H1 (cell line): ENCODE measurements around the gene TMEM250. TPM values are rescaled to one million over a fixed set of nuclear protein-coding genes. Genes with fewer than 3 reads are reported as not detected.
A peak's percentile ranks its signal among the peaks of the same experiment; 100 is the strongest.

Source experiments
- CTCF ChIA-PET: fragments of 300-600 bp; sonication (Branson Sonifier 250); formaldehyde crosslinking; loops from one replicate; lab custom pipeline; 2021; ENCODE audit not compliant: partially characterized antibody; lab: Charles Lee
- POLR2A ChIA-PET: fragments of 300-600 bp; sonication (Branson Sonifier 250); formaldehyde crosslinking; loops from one replicate; lab custom pipeline; 2021; ENCODE audit warnings: inconsistent platforms; ENCODE audit not compliant: partially characterized antibody; lab: Charles Lee
- DNase-seq, 2 experiments: peaks; one replicate each; pipeline versions ENCODE4 v3.0.0 to v3.0.0-alpha.2; 2010 to 2022; ENCODE audit warnings: low spot score in 2 of 2, low read depth in 1 of 2, mixed read lengths in 1 of 2
- FAIRE-seq: peaks from 2 replicates; lab custom pipeline; 2011; peaks lifted over from hg19 to GRCh38; lab: Jason Lieb, UNC
- H2AFZ ChIP-seq: 2 replicates; pipeline ENCODE4 v1.8.1; 2012; ENCODE audit warnings: low read length, inconsistent platforms
- H2AK5ac ChIP-seq: 2 replicates; pipeline ENCODE4 v1.6.1; 2013; ENCODE audit warnings: low read depth, low read length
- H2BK120ac ChIP-seq: replicated peaks from 2 replicates; pipeline ENCODE3; 2013; ENCODE audit warnings: low read depth, low read length, inconsistent platforms
- H2BK12ac ChIP-seq: 2 replicates; pipeline ENCODE4 v1.6.1; 2013; ENCODE audit warnings: low read depth, low read length
- H2BK15ac ChIP-seq: 2 replicates; pipeline ENCODE4 v1.6.1; 2013; ENCODE audit warnings: low read length
- H2BK20ac ChIP-seq: 2 replicates; pipeline ENCODE4 v1.6.1; 2013; ENCODE audit warnings: low read length
- H2BK5ac ChIP-seq: 2 replicates; pipeline ENCODE4 v1.6.1; 2013; ENCODE audit warnings: low read depth, low read length
- H3K14ac ChIP-seq: 2 replicates; pipeline ENCODE4 v1.6.1; 2013; ENCODE audit warnings: inconsistent platforms; ENCODE audit not compliant: insufficient read length
- H3K18ac ChIP-seq: 2 replicates; pipeline ENCODE4 v1.6.1; 2013; ENCODE audit warnings: low read length; ENCODE audit errors: extremely low read depth
- H3K23ac ChIP-seq: 2 replicates; pipeline ENCODE4 v1.6.1; 2013; ENCODE audit warnings: inconsistent platforms; ENCODE audit not compliant: insufficient read length
- H3K23me2 ChIP-seq: 2 replicates; pipeline ENCODE4 v1.6.1; 2013; ENCODE audit warnings: low read depth, low read length
- H3K27ac ChIP-seq: 2 replicates; pipeline ENCODE4 v1.6.1; 2011; ENCODE audit warnings: low read depth, low read length, inconsistent platforms
- H3K27me3 ChIP-seq, 4 experiments: replicated peaks in 1 of 4; 1 replicate in 1 of 4; 2 replicates in 3 of 4; pipeline versions ENCODE4 v1.6.1 to v1.8.1; 2011 to 2013; ENCODE audit warnings: low read length in 3 of 4, mild to moderate bottlenecking in 3 of 4, inconsistent platforms in 2 of 4, mixed read lengths in 2 of 4, moderate library complexity in 1 of 4; ENCODE audit not compliant: control insufficient read depth in 3 of 4, insufficient read depth in 3 of 4; ENCODE audit errors: extremely low read depth in 1 of 4
- H3K36me3 ChIP-seq, 4 experiments: 2 replicates each; pipeline versions ENCODE4 v1.6.1 to v1.8.1; 2011 to 2013; ENCODE audit warnings: mild to moderate bottlenecking in 4 of 4, low read length in 3 of 4, moderate library complexity in 2 of 4, control low read depth in 1 of 4, inconsistent platforms in 1 of 4; ENCODE audit not compliant: insufficient read depth in 4 of 4, control insufficient read depth in 2 of 4
- H3K4ac ChIP-seq: replicated peaks from 2 replicates; pipeline ENCODE3; 2013; ENCODE audit warnings: low read length, low read depth, mixed read lengths, inconsistent platforms; ENCODE audit not compliant: insufficient read length
- H3K4me1 ChIP-seq, 4 experiments: replicated peaks in 1 of 4; 1 replicate in 1 of 4; 2 replicates in 3 of 4; pipeline versions ENCODE4 v1.6.1 to v1.8.1; 2011 to 2013; ENCODE audit warnings: low read length in 3 of 4, inconsistent platforms in 2 of 4, mixed read lengths in 1 of 4; ENCODE audit not compliant: insufficient read depth in 4 of 4, control insufficient read depth in 3 of 4
- H3K4me2 ChIP-seq, 2 experiments: 2 replicates each; pipeline versions ENCODE4 v1.6.1 to v1.8.1; 2011 to 2013; ENCODE audit warnings: low read depth in 2 of 2, low read length in 2 of 2, control low read depth in 1 of 2, inconsistent platforms in 1 of 2, mild to moderate bottlenecking in 1 of 2; ENCODE audit not compliant: insufficient read depth in 1 of 2
- H3K4me3 ChIP-seq, 4 experiments: fragments of 200-600, 300-600 bp in 1 of 4; sonication (generic), shearing (Covaris generic), sonication (Bioruptor Twin) in 1 of 4; 2 replicates each; pipeline versions ENCODE4 v1.5.1 to v1.8.1; 2011 to 2016; ENCODE audit warnings: low read length in 4 of 4, low read depth in 3 of 4, control low read depth in 2 of 4, inconsistent platforms in 2 of 4, mild to moderate bottlenecking in 2 of 4, mixed read lengths in 1 of 4, moderate library complexity in 1 of 4; ENCODE audit not compliant: insufficient read depth in 2 of 4; ENCODE audit errors: extremely low read depth in 1 of 4
- H3K56ac ChIP-seq: replicated peaks from 2 replicates; pipeline ENCODE3; 2013; ENCODE audit warnings: low read depth, mild to moderate bottlenecking, mixed read lengths, low read length, inconsistent platforms; ENCODE audit not compliant: insufficient read length
- H3K79me1 ChIP-seq: 2 replicates; pipeline ENCODE4 v1.6.1; 2013; ENCODE audit warnings: low read depth, low read length, control low read depth
- H3K79me2 ChIP-seq, 2 experiments: 2 replicates each; pipeline versions ENCODE4 v1.6.1 to v1.8.1; 2012 to 2013; ENCODE audit warnings: low read length in 2 of 2, mild to moderate bottlenecking in 2 of 2, inconsistent platforms in 1 of 2; ENCODE audit not compliant: insufficient read depth in 2 of 2, control insufficient read depth in 1 of 2
- H3K9ac ChIP-seq, 4 experiments: replicated peaks in 1 of 4; 1 replicate in 1 of 4; 2 replicates in 3 of 4; pipeline versions ENCODE4 v1.6.1 to v1.8.1; 2011 to 2013; ENCODE audit warnings: low read depth in 3 of 4, low read length in 3 of 4, control low read depth in 2 of 4, mild to moderate bottlenecking in 2 of 4, moderate library complexity in 2 of 4, inconsistent platforms in 1 of 4; ENCODE audit errors: extremely low read depth in 1 of 4
- H3K9me3 ChIP-seq, 2 experiments: 2 replicates each; pipeline versions ENCODE4 v1.6.1 to v1.8.1; 2012 to 2013; ENCODE audit warnings: mild to moderate bottlenecking in 2 of 2, moderate library complexity in 2 of 2, control low read depth in 1 of 2, inconsistent platforms in 1 of 2, low read depth in 1 of 2, low read length in 1 of 2, mixed read lengths in 1 of 2; ENCODE audit not compliant: insufficient read depth in 2 of 2
- H4K20me1 ChIP-seq, 2 experiments: replicated peaks in 1 of 2; 2 replicates each; pipeline versions ENCODE3 to v1.8.1; 2011 to 2013; ENCODE audit warnings: inconsistent platforms in 2 of 2, low read length in 2 of 2, mild to moderate bottlenecking in 1 of 2; ENCODE audit not compliant: insufficient read depth in 2 of 2, control insufficient read depth in 1 of 2
- H4K5ac ChIP-seq: 2 replicates; pipeline ENCODE4 v1.6.1; 2013; ENCODE audit warnings: low read length, low read depth, mixed read lengths, inconsistent platforms; ENCODE audit not compliant: insufficient read length
- H4K8ac ChIP-seq: 2 replicates; pipeline ENCODE4 v1.8.0; 2013; ENCODE audit warnings: mild to moderate bottlenecking, moderate library complexity, low read length, inconsistent platforms; ENCODE audit not compliant: insufficient read depth; ENCODE audit errors: extremely low read depth
- H4K91ac ChIP-seq: replicated peaks from 2 replicates; pipeline ENCODE3; 2013; ENCODE audit warnings: low read length, mixed read lengths, inconsistent platforms; ENCODE audit not compliant: insufficient read length
- E2F6 ChIP-seq: IDR thresholded peaks from 2 replicates; pipeline ENCODE4 v1.6.1; 2012; ENCODE audit warnings: inconsistent platforms
- FOSL1 ChIP-seq: IDR thresholded peaks from 2 replicates; pipeline ENCODE4 v1.6.1; 2011; ENCODE audit warnings: mild to moderate bottlenecking, low read depth, low read length, moderate library complexity; ENCODE audit not compliant: insufficient read depth
- JUN ChIP-seq: IDR thresholded peaks from 2 replicates; pipeline ENCODE4 v1.6.1; 2011; ENCODE audit warnings: low read depth, mild to moderate bottlenecking, improper control_type of control experiment, low read length
- MAFK ChIP-seq: IDR thresholded peaks from 2 replicates; pipeline ENCODE4 v1.6.1; 2012; ENCODE audit warnings: low read depth, mild to moderate bottlenecking, improper control_type of control experiment, low read length
- POLR2AphosphoS5 ChIP-seq: IDR thresholded peaks from 2 replicates; pipeline ENCODE4 v1.6.1; 2011; ENCODE audit warnings: low read depth, low read length
- SIRT6 ChIP-seq: IDR thresholded peaks from one replicate; pipeline ENCODE4 v1.7.1; 2012; ENCODE audit warnings: low read length, inconsistent platforms
- SP1 ChIP-seq: IDR thresholded peaks from 2 replicates; pipeline ENCODE4 v1.6.1; 2011; ENCODE audit warnings: low read depth, low read length
- WGBS, 2 experiments: shearing (Covaris generic) in 1 of 2; methylation state at CpG; one replicate each; pipeline versions ENCODE4 v1.1.6 to v1.1.7; 2013 to 2015; ENCODE audit warnings: low lambda C conversion rate in 2 of 2, mixed read lengths in 2 of 2, inconsistent platforms in 1 of 2, low coverage in 1 of 2, missing lambda C conversion rate in 1 of 2; ENCODE audit not compliant: insufficient replicate concordance in 2 of 2, insufficient coverage in 1 of 2, insufficient read length in 1 of 2; ENCODE audit errors: extremely low coverage in 1 of 2, missing lambda C conversion rate in 1 of 2; 5-methylcytosine and 5-hydroxymethylcytosine counted together
- polyA plus RNA-seq, 7 experiments: library from polyadenylated mRNA; depleted of rRNA in 3 of 7; stranded (reverse) in 5 of 7; unstranded in 2 of 7; fragments of >200 nt in 5 of 7; fragments of 200-250 nt in 2 of 7; gene quantifications; 1 replicate in 5 of 7; 2 replicates in 1 of 7; 4 replicates in 1 of 7; pipeline versions ENCODE4 v1.2.1 to v1.2.3, GENCODE V29; 2011 to 2013; ENCODE audit warnings: missing spikeins in 2 of 7, mixed read lengths in 2 of 7
- total RNA-seq: library from RNA; stranded (reverse); fragmentation: NEBNext Ultra II Directional; extraction: Animal tissue kit (Norgen Biotek cat#: 25700); gene quantifications from 2 replicates; pipeline ENCODE4 v1.2.1, GENCODE V29; 2021

The TMEM250 gene
- total and polyA plus RNA-seq, 2 of the 8 experiments (the other 6 are each of a cell fraction or from before 2014, with no cell fraction given): 22.3 to 34.9 TPM

- H3K18ac ChIP-seq: no peak overlapping the region
- H4K20me1 ChIP-seq: peaks cover 0 to 5% of the 10 kb centered on the region in 2 experiments
- peaks cover 0 to 12% (median 4%) of the 10 kb centered on the region in 4 experiments; a peak in 5 of 8 replicates for H3K36me3 ChIP-seq
- H3K23ac ChIP-seq: no peak overlapping the region
- no peak overlapping the region for H3K4me3 ChIP-seq
- 0 out of 2 replicates have a peak overlapping the region, but pooled peaks have one; percentile 29 for H2BK15ac ChIP-seq
- H3K4ac ChIP-seq: no peak overlapping the region
- FAIRE-seq: no peak
- H2BK5ac ChIP-seq: 0 out of 2 replicates have a peak overlapping the region, but pooled peaks have one; percentile 54
- H3K14ac ChIP-seq: no peak overlapping the region
- H3K79me1 ChIP-seq: 0 out of 2 replicates have a peak, but pooled peaks cover 3% of the 10 kb centered on the region
- no peak overlapping the region for H4K5ac ChIP-seq
- H3K4me1 ChIP-seq: peaks cover 0 to 13% (median 7%) of the 10 kb centered on the region in 4 experiments; a peak in 5 of 7 replicates
- no peaks in the 10 kb centered on the region; the same call in 1 of the 2 replicates for H3K23me2 ChIP-seq
- no peak overlapping the region for H2AK5ac ChIP-seq
- peak overlapping the region; percentile 60; the same call in 1 of the 2 replicates for H4K8ac ChIP-seq
- no peaks in the 10 kb centered on the region for H3K9me3 ChIP-seq
- no peak overlapping the region; a peak in 1 of 4 replicates for H3K4me2 ChIP-seq
- TF ChIP-seq E2F6 (no peak), POLR2AphosphoS5 (no peak), SP1 (no peak), FOSL1 (no peak), MAFK (no peak), JUN (no peak), SIRT6 (no peak)
- TF ChIP-seq, all 59 proteins: peak for 0
- H3K27me3 ChIP-seq: no peaks in the 10 kb centered on the region
- H3K56ac ChIP-seq: no peak overlapping the region
- H3K27ac ChIP-seq: 0 out of 2 replicates have a peak overlapping the region, but pooled peaks have one; percentile 5
- ChIA-PET CTCF (interaction anchor here (1.5 to 2.5 kb wide), 5 partner anchors 10 to 208 kb away, joined by 4 to 16 read pairs (median 7); no protein-coding TSS in a partner anchor), POLR2A (interaction anchor here (1.6 to 4.5 kb wide), 2 partner anchors 11 to 22 kb away, joined by 4 to 40 read pairs; partner anchors contain the start of gene NACC2)
- no peak overlapping the region for H4K91ac ChIP-seq
- H2AFZ ChIP-seq: no peak overlapping the region
- H2BK20ac ChIP-seq: no peak overlapping the region
- no peak for DNase-seq
- 96% methylated on average over 53 of the region's 69 CpGs; no CpG with 5 or more reads in 1 of the 2 experiments for WGBS, 2 experiments
- no peak overlapping the region for H3K9ac ChIP-seq
- no peak overlapping the region for H2BK12ac ChIP-seq
- peaks cover 0 to 7% of the 10 kb centered on the region in 2 experiments; a peak in 1 of 4 replicates for H3K79me2 ChIP-seq
- H2BK120ac ChIP-seq: no peak overlapping the region
Observed at GRCh38 chr9:136116360-136117098, 2.1 kb downstream of the TMEM250 start.
